Urinary bladder (tissue), 4 donors: ENCODE data around the gene MYH9. TPM values are rescaled to one million over a fixed set of nuclear protein-coding genes. Genes with fewer than 3 reads are reported as not detected.

ENCODE experiments used
- DNase-seq: peaks from one replicate; pipeline ENCODE4 v3.0.0-alpha.2; 2015; ENCODE audit errors: extremely low spot score
- H3K27ac ChIP-seq: one replicate; pipeline ENCODE4 v1.5.1; 2013; ENCODE audit warnings: low read depth, mild to moderate bottlenecking, moderate library complexity
- H3K36me3 ChIP-seq: one replicate; pipeline ENCODE4 v1.6.1; 2013; ENCODE audit warnings: mild to moderate bottlenecking, moderate library complexity; ENCODE audit not compliant: insufficient read depth
- H3K4me1 ChIP-seq: one replicate; pipeline ENCODE4 v1.6.1; 2013; ENCODE audit warnings: mild to moderate bottlenecking, moderate library complexity; ENCODE audit not compliant: insufficient read depth
- H3K4me3 ChIP-seq: one replicate; pipeline ENCODE4 v1.5.1; 2013; ENCODE audit warnings: low read depth, low read length
- WGBS: extraction: QIAGEN DNeasy Blood & Tissue Kit; methylation state at CpG from one replicate; pipeline ENCODE4 v1.1.7; 2013; 5-methylcytosine and 5-hydroxymethylcytosine counted together
- polyA plus RNA-seq: library from polyadenylated mRNA; stranded (reverse); fragments of 200-250 nt; gene quantifications from one replicate; pipeline ENCODE4 v1.2.3, GENCODE V29; 2013
- total RNA-seq: library from RNA; depleted of rRNA; stranded (reverse); fragments of >200 nt; gene quantifications from one replicate; pipeline ENCODE4 v1.2.3, GENCODE V29; 2014
- donor health status: healthy with polysubstance abuse.
- donor health status: healthy.

The MYH9 gene
- total and polyA plus RNA-seq, 2 donors = 150 to 258 TPM

GRCh38 chr22:36334821-36335603 is 52.8 kb downstream of the MYH9 start:
- DNase-seq = no peak
- WGBS = 37% methylated on average over 17 of the region's 17 CpGs
- Histone ChIP-seq H3K36me3 (no peaks in the 10 kb centered on the region), H3K4me3 (no peak overlapping the region), H3K27ac (peak overlapping the region; percentile 72), H3K4me1 (peaks cover 6% of the 10 kb centered on the region)

GRCh38 chr22:36334081-36334820 is 53.5 kb downstream of the MYH9 start:
- 55% methylated on average over 25 of the region's 25 CpGs for WGBS

GRCh38 chr22:36333644-36334043 is 54.1 kb downstream of the MYH9 start:
- peak; percentile 50 for DNase-seq
- H3K27ac ChIP-seq = peak overlapping the region; percentile 92
- H3K4me1 ChIP-seq = peaks cover 6% of the 10 kb centered on the region
- 38% methylated on average over 5 of the region's 5 CpGs for WGBS
- no peaks in the 10 kb centered on the region for H3K36me3 ChIP-seq
- H3K4me3 ChIP-seq = no peak overlapping the region

More at GRCh38 chr22:36334081-36334820, 53.5 kb downstream of the MYH9 start:
- no peaks in the 10 kb centered on the region for H3K36me3 ChIP-seq
- no peak for DNase-seq
- H3K27ac ChIP-seq = peak overlapping the region; percentile 57
- peaks cover 6% of the 10 kb centered on the region for H3K4me1 ChIP-seq
- H3K4me3 ChIP-seq = no peak overlapping the region

GRCh38 chr22:36332623-36333332 is 55.0 kb downstream of the MYH9 start:
- DNase-seq = peak; percentile 49
- H3K4me3 ChIP-seq = no peak overlapping the region
- peak overlapping the region; percentile 92 for H3K27ac ChIP-seq
- 34% methylated on average over 13 of the region's 13 CpGs for WGBS
- no peaks in the 10 kb centered on the region for H3K36me3 ChIP-seq
- peaks cover 9% of the 10 kb centered on the region for H3K4me1 ChIP-seq

- DNase-seq = no peak
- 15% methylated on average over 15 of the region's 15 CpGs for WGBS
- H3K27ac ChIP-seq = peak overlapping the region; percentile 92
Observed at GRCh38 chr22:36331912-36332622, 55.7 kb downstream of the MYH9 start.

GRCh38 chr22:36331306-36331911 is 56.4 kb downstream of the MYH9 start:
- no peak overlapping the region for H3K4me3 ChIP-seq
- no peaks in the 10 kb centered on the region for H3K36me3 ChIP-seq
- DNase-seq = peak; percentile 62
- H3K27ac ChIP-seq = peak overlapping the region; percentile 92
- 8% methylated on average over 11 of the region's 11 CpGs for WGBS
- H3K4me1 ChIP-seq = peaks cover 9% of the 10 kb centered on the region

More at GRCh38 chr22:36331912-36332622, 55.7 kb downstream of the MYH9 start:
- Histone ChIP-seq H3K4me1 (peaks cover 9% of the 10 kb centered on the region), H3K4me3 (no peak overlapping the region), H3K36me3 (no peaks in the 10 kb centered on the region)

GRCh38 chr22:36330655-36331305 is 57.0 kb downstream of the MYH9 start:
- no peak for DNase-seq
- Histone ChIP-seq H3K36me3 (no peaks in the 10 kb centered on the region), H3K4me1 (peaks cover 9% of the 10 kb centered on the region), H3K4me3 (no peak overlapping the region), H3K27ac (peak overlapping the region; percentile 92)
- WGBS = 10% methylated on average over 20 of the region's 20 CpGs

- DNase-seq = no peak
- no peaks in the 10 kb centered on the region for H3K36me3 ChIP-seq
- H3K4me1 ChIP-seq = peaks cover 9% of the 10 kb centered on the region
- WGBS = 54% methylated on average over 9 of the region's 9 CpGs
- H3K27ac ChIP-seq = peak overlapping the region; percentile 92
- no peak overlapping the region for H3K4me3 ChIP-seq
Observed at GRCh38 chr22:36330127-36330526, 57.6 kb downstream of the MYH9 start.

GRCh38 chr22:36329254-36330078 is 58.3 kb downstream of the MYH9 start:
- WGBS = 19% methylated on average over 24 of the region's 24 CpGs
- Histone ChIP-seq H3K36me3 (no peaks in the 10 kb centered on the region), H3K4me3 (no peak overlapping the region), H3K4me1 (peaks cover 7% of the 10 kb centered on the region), H3K27ac (peak overlapping the region; percentile 92)
- peak; percentile 65 for DNase-seq

GRCh38 chr22:36328635-36329253 is 59.0 kb downstream of the MYH9 start:
- H3K4me1 ChIP-seq = peaks cover 7% of the 10 kb centered on the region
- no peak overlapping the region for H3K4me3 ChIP-seq
- no peaks in the 10 kb centered on the region for H3K36me3 ChIP-seq
- H3K27ac ChIP-seq = peak overlapping the region; percentile 92
- 28% methylated on average over 23 of the region's 23 CpGs for WGBS
- DNase-seq = no peak

GRCh38 chr22:36327922-36328551 is 59.7 kb downstream of the MYH9 start:
- Histone ChIP-seq H3K36me3 (no peaks in the 10 kb centered on the region), H3K4me1 (peaks cover 7% of the 10 kb centered on the region), H3K4me3 (no peak overlapping the region), H3K27ac (peak overlapping the region; percentile 92)
- DNase-seq = peak; percentile 50
- 42% methylated on average over 13 of the region's 13 CpGs for whole genome bisulfite sequencing
